Thoracic aorta (tissue), 2 donors: Measurements from ENCODE around the gene SEC16B. TPM values are rescaled to one million over a fixed set of nuclear protein-coding genes. Genes with fewer than 3 reads are reported as not detected.

Source experiments
- ATAC-seq: fragments of 150-250 bp; one replicate; pipeline ENCODE4 v1.8.0; 2017; ENCODE audit warnings: low read depth; ENCODE audit not compliant: insufficient number of reproducible peaks, low FRiP score
- DNase-seq: peaks from one replicate; pipeline ENCODE4 v3.0.0-alpha.2; 2020; ENCODE audit warnings: low spot score
- H3K27ac ChIP-seq, 2 donors: fragments of 200-600 bp; sonication (generic); 1 replicate in 1 of 2; 2 replicates in 1 of 2; pipeline ENCODE4 v1.5.1; 2016; ENCODE audit warnings: mild to moderate bottlenecking in 2 of 2, moderate library complexity in 2 of 2
- H3K27me3 ChIP-seq: fragments of 200-600 bp; sonication (generic); replicated peaks from 2 replicates; pipeline ENCODE4 v1.6.0; 2016; ENCODE audit warnings: mild to moderate bottlenecking; ENCODE audit not compliant: insufficient read depth
- H3K36me3 ChIP-seq: fragments of 200-600 bp; sonication (generic); one replicate; pipeline ENCODE4 v1.5.1; 2016
- H3K4me1 ChIP-seq, 2 donors: fragments of 200-600 bp; sonication (generic); 1 replicate in 1 of 2; 2 replicates in 1 of 2; pipeline versions ENCODE4 v1.5.1 to v1.6.0; 2016; ENCODE audit warnings: low read depth in 2 of 2, mild to moderate bottlenecking in 1 of 2; ENCODE audit not compliant: control insufficient read depth in 1 of 2
- H3K4me3 ChIP-seq: fragments of 200-600 bp; sonication (generic); 2 replicates; pipeline ENCODE4 v1.5.1; 2016; ENCODE audit warnings: mild to moderate bottlenecking
- H3K9me3 ChIP-seq: fragments of 200-600 bp; sonication (generic); 2 replicates; pipeline ENCODE4 v1.5.1; 2016
- CTCF ChIP-seq: fragments of 200-600 bp; sonication (generic); IDR thresholded peaks from one replicate; pipeline ENCODE4 v1.5.1; 2019; ENCODE audit warnings: antibody characterized with exemption
- total RNA-seq, 2 donors: library from RNA; depleted of rRNA; stranded (reverse); fragments of >200 nt; gene quantifications; one replicate each; pipeline versions ENCODE4 v1.1.0 to v1.2.3, GENCODE V29; 2016

SEC16B gene
- total RNA-seq, 2 donors from 2014 or later = 4.2 to 6.8 TPM

DNA sequence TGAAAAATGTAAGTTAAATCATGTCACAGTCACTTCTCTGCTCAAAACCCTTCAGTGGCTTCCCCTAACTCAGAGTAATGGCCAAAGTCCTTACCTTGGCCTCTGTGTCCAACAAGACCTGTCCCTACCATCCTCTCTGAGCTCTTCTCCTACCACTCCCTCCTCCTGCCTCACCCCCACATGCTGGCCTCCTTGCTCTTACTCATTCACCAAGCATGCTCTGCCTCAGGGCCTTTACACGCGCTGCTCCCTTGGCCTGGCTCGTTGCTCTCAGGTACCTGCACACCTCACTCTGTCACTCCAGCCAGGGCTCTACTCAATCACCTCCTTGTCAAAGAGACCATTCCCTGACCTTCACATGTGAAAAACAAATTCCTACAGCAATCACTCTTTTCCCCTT, 54.2 kb downstream of the SEC16B start:
- no peak for ATAC-seq
- H3K27me3 ChIP-seq = no peaks in the 10 kb centered on the region
- DNase-seq = no peak
- no peaks in the 10 kb centered on the region for H3K9me3 ChIP-seq
- TF ChIP-seq CTCF = no peak
- no peak overlapping the region for H3K4me3 ChIP-seq
- no peak overlapping the region for H3K27ac ChIP-seq
- no peaks in the 10 kb centered on the region for H3K4me1 ChIP-seq
- no peaks in the 10 kb centered on the region for H3K36me3 ChIP-seq

DNA sequence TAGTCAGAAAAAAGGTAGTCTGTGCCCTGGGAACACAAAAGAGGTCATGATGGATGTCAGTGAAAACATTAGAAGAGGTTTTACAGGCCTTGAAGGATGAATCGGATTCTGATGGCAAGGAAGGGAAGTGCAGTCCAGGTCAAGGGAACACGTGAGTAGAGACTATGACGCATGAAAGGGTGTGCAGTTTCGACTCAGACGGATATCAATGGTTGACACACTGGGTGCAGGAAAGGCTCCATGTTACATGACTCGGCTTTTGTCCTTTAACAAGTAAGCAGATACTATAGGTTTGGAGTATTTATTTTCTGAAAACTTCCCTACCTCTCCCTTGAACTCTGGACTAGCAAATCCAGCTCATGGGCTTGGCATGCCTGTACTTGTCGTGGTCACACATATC, 55.3 kb downstream of the SEC16B start:
- H3K27me3 ChIP-seq = no peaks in the 10 kb centered on the region
- ATAC-seq (no peak), DNase-seq (no peak)
- H3K27ac ChIP-seq = no peak overlapping the region
- H3K4me3 ChIP-seq = no peak overlapping the region
- no peaks in the 10 kb centered on the region for H3K4me1 ChIP-seq
- no peaks in the 10 kb centered on the region for H3K36me3 ChIP-seq
- no peaks in the 10 kb centered on the region for H3K9me3 ChIP-seq
- no peak for TF ChIP-seq CTCF

- no peak overlapping the region for H3K4me3 ChIP-seq
- H3K9me3 ChIP-seq = no peaks in the 10 kb centered on the region
- no peak overlapping the region for H3K27ac ChIP-seq
- H3K36me3 ChIP-seq = no peaks in the 10 kb centered on the region
- H3K27me3 ChIP-seq = no peaks in the 10 kb centered on the region
- ATAC-seq (no peak), DNase-seq (no peak)
- no peaks in the 10 kb centered on the region for H3K4me1 ChIP-seq
- TF ChIP-seq CTCF = no peak
Measured at GRCh38 chr1:177913762-177914540, 55.9 kb downstream of the SEC16B start.

- ATAC-seq = no peak
- DNase-seq = no peak
- H3K36me3 ChIP-seq = no peaks in the 10 kb centered on the region
- TF ChIP-seq CTCF = no peak
- no peak overlapping the region for H3K4me3 ChIP-seq
- no peaks in the 10 kb centered on the region for H3K4me1 ChIP-seq
- H3K9me3 ChIP-seq = no peaks in the 10 kb centered on the region
- no peaks in the 10 kb centered on the region for H3K27me3 ChIP-seq
- no peak overlapping the region for H3K27ac ChIP-seq
Measured at GRCh38 chr1:177912991-177913390, 56.9 kb downstream of the SEC16B start.

DNA sequence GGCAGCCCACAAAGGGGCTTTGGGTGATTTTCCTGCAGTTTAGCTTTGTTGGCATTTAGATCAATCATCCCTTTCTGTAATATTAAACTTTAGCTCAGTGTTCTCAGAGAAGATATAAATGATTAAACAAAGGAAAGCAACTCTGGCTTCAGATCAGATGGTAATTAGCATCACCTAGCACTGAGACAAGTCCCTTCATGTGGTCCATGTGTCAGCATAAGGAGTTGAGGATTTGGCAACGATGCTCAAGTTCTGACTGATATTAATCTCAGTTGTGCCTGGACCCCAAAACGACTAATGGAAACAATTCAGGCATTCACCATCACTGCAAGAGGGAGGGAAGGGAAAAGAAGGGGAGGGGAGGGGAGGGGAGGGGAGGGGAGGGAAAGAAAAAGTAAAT, 60.4 kb downstream of the SEC16B start:
- H3K27me3 ChIP-seq = no peaks in the 10 kb centered on the region
- no peaks in the 10 kb centered on the region for H3K4me1 ChIP-seq
- H3K36me3 ChIP-seq = no peaks in the 10 kb centered on the region
- no peak overlapping the region for H3K27ac ChIP-seq
- TF ChIP-seq CTCF = no peak
- ATAC-seq = no peak
- H3K9me3 ChIP-seq = no peaks in the 10 kb centered on the region
- H3K4me3 ChIP-seq = no peak overlapping the region
- DNase-seq = no peak
